Measurements from ENCODE around the gene ACSL5. TPM values are rescaled to one million over a fixed set of nuclear protein-coding genes. Genes with fewer than 3 reads are reported as not detected.

Gene ACSL5
- total and polyA plus RNA-seq, 2 donors (not counting 3 experiments of a cell fraction or from before 2014, with no cell fraction given): 1.5 to 2.1 TPM

DNA sequence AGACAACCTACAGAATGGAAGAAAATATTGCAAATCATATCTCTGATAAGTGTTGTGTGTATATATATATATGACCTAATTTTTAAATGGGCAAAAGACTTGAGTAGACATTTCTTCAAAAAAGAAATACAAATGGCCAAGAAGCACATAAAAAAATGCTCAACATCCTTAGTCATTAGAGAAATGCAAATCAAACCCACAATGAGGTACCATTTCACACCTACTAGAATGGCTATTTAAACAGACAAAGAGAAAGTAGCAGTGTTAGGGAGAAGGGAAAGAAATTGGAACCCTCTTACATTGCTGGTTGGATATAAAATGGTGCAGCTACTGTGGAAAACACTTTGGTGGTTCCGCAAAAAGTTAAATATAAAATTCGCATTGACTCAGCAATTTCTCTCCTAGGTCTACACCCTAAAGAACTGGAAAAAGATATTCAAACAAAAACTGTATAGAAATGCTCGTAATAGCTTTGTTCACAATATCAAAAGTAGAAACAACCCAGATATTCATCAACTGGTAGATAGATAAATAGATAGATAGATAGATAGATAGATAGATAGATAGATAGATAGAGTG, 16.3 kb downstream of the ACSL5 start:
- no peaks in the 10 kb centered on the region for H4K20me1 ChIP-seq (replicated peaks; ENCODE audit: control insufficient read depth, extremely low read depth, insufficient read depth, low read length)
- H3K9me3 ChIP-seq (replicated peaks; ENCODE audit: control insufficient read depth, insufficient read depth, low read length): no peaks in the 10 kb centered on the region
- H3K9me1 ChIP-seq (replicated peaks; ENCODE audit: control insufficient read depth, extremely low read depth, insufficient read depth, low read length): no peaks in the 10 kb centered on the region
- no peaks in the 10 kb centered on the region for H3K36me3 ChIP-seq (ENCODE audit: control insufficient read depth in 2 of 2, extremely low read depth in 1 of 2, insufficient read depth in 2 of 2, low read length in 2 of 2)
- no peak for DNase-seq (ENCODE audit: low read depth, low spot score)
- dilution Hi-C loops (cut with MboI; ENCODE audit: extremely low pct_ligation_motif_present, low sequenced_read_pairs): no loop called here
- H3K4me3 ChIP-seq (replicated peaks in 1 of 3; ENCODE audit: insufficient read depth in 1 of 3, low read depth in 1 of 3, low read length in 3 of 3): no peak overlapping the region
- H3K4me1 ChIP-seq (ENCODE audit: control insufficient read depth, extremely low read depth, insufficient read depth, low read length): peaks cover 23% of the 10 kb centered on the region
- H3K4me2 ChIP-seq (ENCODE audit: insufficient read depth, low read length): no peak overlapping the region
- no peak for FAIRE-seq
- H3K27me3 ChIP-seq (ENCODE audit: control insufficient read depth in 2 of 2, insufficient read depth in 2 of 2, low read length in 2 of 2): peaks cover 3 to 4% of the 10 kb centered on the region in 2 experiments
- no peaks in the 10 kb centered on the region for H3K79me2 ChIP-seq (ENCODE audit: control insufficient read depth, insufficient read depth, low read length)
- peak overlapping the region; percentile 85 for H3K27ac ChIP-seq (ENCODE audit: insufficient read depth, low read depth, low read length)
- ChIA-PET POLR2A (interaction anchor here (0.5 kb wide), 1 partner anchor 1471 kb away, joined by 7 read pairs; the partner anchor contains the start of genes BBIP1 and SHOC2), CTCF (interaction anchor here (2.0 kb wide), 1 partner anchor 45 kb away, joined by 6 read pairs; no protein-coding TSS in a partner anchor)
- TF ChIP-seq, protein P1, sequence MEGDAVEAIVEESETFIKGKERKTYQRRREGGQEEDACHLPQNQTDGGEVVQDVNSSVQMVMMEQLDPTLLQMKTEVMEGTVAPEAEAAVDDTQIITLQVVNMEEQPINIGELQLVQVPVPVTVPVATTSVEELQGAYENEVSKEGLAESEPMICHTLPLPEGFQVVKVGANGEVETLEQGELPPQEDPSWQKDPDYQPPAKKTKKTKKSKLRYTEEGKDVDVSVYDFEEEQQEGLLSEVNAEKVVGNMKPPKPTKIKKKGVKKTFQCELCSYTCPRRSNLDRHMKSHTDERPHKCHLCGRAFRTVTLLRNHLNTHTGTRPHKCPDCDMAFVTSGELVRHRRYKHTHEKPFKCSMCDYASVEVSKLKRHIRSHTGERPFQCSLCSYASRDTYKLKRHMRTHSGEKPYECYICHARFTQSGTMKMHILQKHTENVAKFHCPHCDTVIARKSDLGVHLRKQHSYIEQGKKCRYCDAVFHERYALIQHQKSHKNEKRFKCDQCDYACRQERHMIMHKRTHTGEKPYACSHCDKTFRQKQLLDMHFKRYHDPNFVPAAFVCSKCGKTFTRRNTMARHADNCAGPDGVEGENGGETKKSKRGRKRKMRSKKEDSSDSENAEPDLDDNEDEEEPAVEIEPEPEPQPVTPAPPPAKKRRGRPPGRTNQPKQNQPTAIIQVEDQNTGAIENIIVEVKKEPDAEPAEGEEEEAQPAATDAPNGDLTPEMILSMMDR (IDR thresholded peaks at IDR 0.05; ENCODE audit: extremely low read depth in 1 of 2, insufficient read depth in 1 of 2, low read depth in 1 of 2, low read length in 2 of 2): no peak
- TF ChIP-seq JUN (IDR thresholded peaks at IDR 0.05; ENCODE audit: borderline replicate concordance, insufficient read depth, insufficient read length, low read depth) (no peak), FOS (IDR thresholded peaks at IDR 0.05; ENCODE audit: borderline replicate concordance, insufficient read depth, low read length) (no peak), MYC (IDR thresholded peaks at IDR 0.05; ENCODE audit: low read depth, low read length) (no peak), EZH2 (IDR thresholded peaks at IDR 0.05; ENCODE audit: borderline replicate concordance, low read depth, low read length, severe bottlenecking) (no peak), POLR2AphosphoS5 (IDR thresholded peaks at IDR 0.05; ENCODE audit: insufficient read depth, low read depth, low read length) (no peak), POLR2A (IDR thresholded peaks at IDR 0.05; ENCODE audit: low read depth, low read length) (no peak), GATA2 (IDR thresholded peaks at IDR 0.05; ENCODE audit: insufficient read depth, insufficient read length, low read depth, low read length) (no peak)
- TF ChIP-seq, protein P2, sequence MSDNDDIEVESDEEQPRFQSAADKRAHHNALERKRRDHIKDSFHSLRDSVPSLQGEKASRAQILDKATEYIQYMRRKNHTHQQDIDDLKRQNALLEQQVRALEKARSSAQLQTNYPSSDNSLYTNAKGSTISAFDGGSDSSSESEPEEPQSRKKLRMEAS (IDR thresholded peaks at IDR 0.05; ENCODE audit: insufficient read depth, insufficient read length): no peak
- no TSS peak for BruUV-seq (replicated peaks)
- H2AFZ ChIP-seq (ENCODE audit: low read depth, low read length): no peak overlapping the region
- peak overlapping the region; percentile 69 for H3K9ac ChIP-seq (replicated peaks; ENCODE audit: extremely low read depth, insufficient read depth, low read length)
- intact Hi-C loops (cut with micrococcal nuclease): no loop called here

Measured in endothelial cell of umbilical vein (primary cell).